Pons (tissue), 1 donor: Measurements from ENCODE around the gene SIGLEC10.
"Not testable (repeated sequence)": the region's sequence is repeated elsewhere in the genome, so short reads cannot be mapped to it uniquely, and the experiment has no call there.

Experiments used
- DNase-seq: peaks from one replicate; pipeline ENCODE4 v3.0.0-alpha.2; 2016; ENCODE audit warnings: low spot score

Gene SIGLEC10

GRCh38 chr19:51439021-51439465, 21.6 kb upstream of the SIGLEC10 start:
- no peak for DNase-seq

GRCh38 chr19:51434456-51434855, 17.0 kb upstream of the SIGLEC10 start:
- no peak for DNase-seq

- DNase-seq, result no peak
Observed at GRCh38 chr19:51433043-51433442, 15.6 kb upstream of the SIGLEC10 start.

GRCh38 chr19:51431124-51431523, 13.7 kb upstream of the SIGLEC10 start:
- DNase-seq, result no peak

- DNase-seq, result no peak
Observed at GRCh38 chr19:51430221-51430620, 12.8 kb upstream of the SIGLEC10 start.

GRCh38 chr19:51427201-51427600, 9.8 kb upstream of the SIGLEC10 start:
- no peak for DNase-seq

- peak; percentile 52 for DNase-seq
Observed at GRCh38 chr19:51422053-51422448, 4.6 kb upstream of the SIGLEC10 start.

GRCh38 chr19:51421229-51422052, 4.0 kb upstream of the SIGLEC10 start:
- DNase-seq, result no peak

GRCh38 chr19:51420511-51420910, 3.1 kb upstream of the SIGLEC10 start:
- not testable (repeated sequence) for DNase-seq

GRCh38 chr19:51418707-51419106, 1.3 kb upstream of the SIGLEC10 start:
- no peak for DNase-seq

- no peak for DNase-seq
Observed at GRCh38 chr19:51417810-51418157, 342 bp upstream of the SIGLEC10 start.

GRCh38 chr19:51416422-51416821, 1.0 kb downstream of the SIGLEC10 start:
- DNase-seq, result not testable (repeated sequence)

GRCh38 chr19:51415187-51415586, 2.3 kb downstream of the SIGLEC10 start:
- DNase-seq, result no peak

- no peak for DNase-seq
Observed at GRCh38 chr19:51410950-51411748, 6.3 kb downstream of the SIGLEC10 start.

GRCh38 chr19:51407511-51408131, 9.8 kb downstream of the SIGLEC10 start:
- peak; percentile 64 for DNase-seq

GRCh38 chr19:51402117-51402516, 15.3 kb downstream of the SIGLEC10 start:
- no peak for DNase-seq

GRCh38 chr19:51399936-51400335, 17.5 kb downstream of the SIGLEC10 start:
- DNase-seq, result not testable (repeated sequence)

- DNase-seq, result no peak
Observed at GRCh38 chr19:51399231-51399630, 18.2 kb downstream of the SIGLEC10 start.

- peak; percentile 62 for DNase-seq
Observed at GRCh38 chr19:51398096-51398704, 19.2 kb downstream of the SIGLEC10 start.

GRCh38 chr19:51397453-51397852, 20.0 kb downstream of the SIGLEC10 start:
- not testable (repeated sequence) for DNase-seq

- DNase-seq, result no peak
Observed at GRCh38 chr19:51396175-51396574, 21.3 kb downstream of the SIGLEC10 start.
